ENCODE measurements around the gene C3orf52.

DNA sequence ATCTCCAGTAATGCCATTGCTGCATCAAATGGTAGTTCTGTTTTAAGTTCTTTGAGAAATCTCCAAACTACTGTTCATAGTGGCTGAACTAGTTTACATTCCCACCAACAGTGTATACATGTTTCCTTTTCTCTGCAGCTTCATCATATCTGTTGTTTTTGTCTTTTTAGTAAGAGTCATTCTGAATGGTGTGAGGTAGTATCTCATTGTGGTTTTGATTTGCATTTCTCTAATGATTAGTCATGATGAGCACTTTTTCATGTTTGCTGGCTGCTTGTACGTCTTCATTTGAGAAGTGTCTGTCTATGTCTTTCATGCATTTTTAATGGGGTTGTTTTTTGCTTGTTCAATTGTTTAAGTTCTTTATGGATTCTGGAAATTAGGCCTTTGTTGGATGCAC is 57.1 kb downstream of the C3orf52 start:
- TF ChIP-seq, protein P1, sequence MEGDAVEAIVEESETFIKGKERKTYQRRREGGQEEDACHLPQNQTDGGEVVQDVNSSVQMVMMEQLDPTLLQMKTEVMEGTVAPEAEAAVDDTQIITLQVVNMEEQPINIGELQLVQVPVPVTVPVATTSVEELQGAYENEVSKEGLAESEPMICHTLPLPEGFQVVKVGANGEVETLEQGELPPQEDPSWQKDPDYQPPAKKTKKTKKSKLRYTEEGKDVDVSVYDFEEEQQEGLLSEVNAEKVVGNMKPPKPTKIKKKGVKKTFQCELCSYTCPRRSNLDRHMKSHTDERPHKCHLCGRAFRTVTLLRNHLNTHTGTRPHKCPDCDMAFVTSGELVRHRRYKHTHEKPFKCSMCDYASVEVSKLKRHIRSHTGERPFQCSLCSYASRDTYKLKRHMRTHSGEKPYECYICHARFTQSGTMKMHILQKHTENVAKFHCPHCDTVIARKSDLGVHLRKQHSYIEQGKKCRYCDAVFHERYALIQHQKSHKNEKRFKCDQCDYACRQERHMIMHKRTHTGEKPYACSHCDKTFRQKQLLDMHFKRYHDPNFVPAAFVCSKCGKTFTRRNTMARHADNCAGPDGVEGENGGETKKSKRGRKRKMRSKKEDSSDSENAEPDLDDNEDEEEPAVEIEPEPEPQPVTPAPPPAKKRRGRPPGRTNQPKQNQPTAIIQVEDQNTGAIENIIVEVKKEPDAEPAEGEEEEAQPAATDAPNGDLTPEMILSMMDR (conservative IDR thresholded peaks at IDR 0.05; ENCODE audit: low read depth in 2 of 2) = no peak
- TF ChIP-seq EZH2 (IDR thresholded peaks at IDR 0.05; ENCODE audit: low read depth, unreplicated experiment) (no peak), ZNF331 (CRISPR knock-in tag; IDR thresholded peaks at IDR 0.05; ENCODE audit: low read depth) (no peak), EZH2phosphoT487 (IDR thresholded peaks at IDR 0.05; ENCODE audit: unreplicated experiment) (no peak), POLR2AphosphoS5 (IDR thresholded peaks at IDR 0.05; ENCODE audit: low read depth) (no peak), CREB1 (CRISPR knock-in tag; IDR thresholded peaks at IDR 0.05; ENCODE audit: low read depth) (no peak), NANOG (IDR thresholded peaks at IDR 0.05; ENCODE audit: borderline replicate concordance) (no peak), JUNB (IDR thresholded peaks at IDR 0.05; ENCODE audit: unreplicated experiment) (no peak), ZNF114 (CRISPR knock-in tag; IDR thresholded peaks at IDR 0.05) (no peak), STAT1 (IDR thresholded peaks at IDR 0.05; ENCODE audit: unreplicated experiment) (no peak)
- TF ChIP-seq, protein P2, sequence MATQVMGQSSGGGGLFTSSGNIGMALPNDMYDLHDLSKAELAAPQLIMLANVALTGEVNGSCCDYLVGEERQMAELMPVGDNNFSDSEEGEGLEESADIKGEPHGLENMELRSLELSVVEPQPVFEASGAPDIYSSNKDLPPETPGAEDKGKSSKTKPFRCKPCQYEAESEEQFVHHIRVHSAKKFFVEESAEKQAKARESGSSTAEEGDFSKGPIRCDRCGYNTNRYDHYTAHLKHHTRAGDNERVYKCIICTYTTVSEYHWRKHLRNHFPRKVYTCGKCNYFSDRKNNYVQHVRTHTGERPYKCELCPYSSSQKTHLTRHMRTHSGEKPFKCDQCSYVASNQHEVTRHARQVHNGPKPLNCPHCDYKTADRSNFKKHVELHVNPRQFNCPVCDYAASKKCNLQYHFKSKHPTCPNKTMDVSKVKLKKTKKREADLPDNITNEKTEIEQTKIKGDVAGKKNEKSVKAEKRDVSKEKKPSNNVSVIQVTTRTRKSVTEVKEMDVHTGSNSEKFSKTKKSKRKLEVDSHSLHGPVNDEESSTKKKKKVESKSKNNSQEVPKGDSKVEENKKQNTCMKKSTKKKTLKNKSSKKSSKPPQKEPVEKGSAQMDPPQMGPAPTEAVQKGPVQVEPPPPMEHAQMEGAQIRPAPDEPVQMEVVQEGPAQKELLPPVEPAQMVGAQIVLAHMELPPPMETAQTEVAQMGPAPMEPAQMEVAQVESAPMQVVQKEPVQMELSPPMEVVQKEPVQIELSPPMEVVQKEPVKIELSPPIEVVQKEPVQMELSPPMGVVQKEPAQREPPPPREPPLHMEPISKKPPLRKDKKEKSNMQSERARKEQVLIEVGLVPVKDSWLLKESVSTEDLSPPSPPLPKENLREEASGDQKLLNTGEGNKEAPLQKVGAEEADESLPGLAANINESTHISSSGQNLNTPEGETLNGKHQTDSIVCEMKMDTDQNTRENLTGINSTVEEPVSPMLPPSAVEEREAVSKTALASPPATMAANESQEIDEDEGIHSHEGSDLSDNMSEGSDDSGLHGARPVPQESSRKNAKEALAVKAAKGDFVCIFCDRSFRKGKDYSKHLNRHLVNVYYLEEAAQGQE (IDR thresholded peaks at IDR 0.05; ENCODE audit: unreplicated experiment) = no peak
- TF ChIP-seq, protein P3, sequence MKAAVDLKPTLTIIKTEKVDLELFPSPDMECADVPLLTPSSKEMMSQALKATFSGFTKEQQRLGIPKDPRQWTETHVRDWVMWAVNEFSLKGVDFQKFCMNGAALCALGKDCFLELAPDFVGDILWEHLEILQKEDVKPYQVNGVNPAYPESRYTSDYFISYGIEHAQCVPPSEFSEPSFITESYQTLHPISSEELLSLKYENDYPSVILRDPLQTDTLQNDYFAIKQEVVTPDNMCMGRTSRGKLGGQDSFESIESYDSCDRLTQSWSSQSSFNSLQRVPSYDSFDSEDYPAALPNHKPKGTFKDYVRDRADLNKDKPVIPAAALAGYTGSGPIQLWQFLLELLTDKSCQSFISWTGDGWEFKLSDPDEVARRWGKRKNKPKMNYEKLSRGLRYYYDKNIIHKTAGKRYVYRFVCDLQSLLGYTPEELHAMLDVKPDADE (IDR thresholded peaks at IDR 0.05) = no peak
- TF ChIP-seq, protein P4, sequence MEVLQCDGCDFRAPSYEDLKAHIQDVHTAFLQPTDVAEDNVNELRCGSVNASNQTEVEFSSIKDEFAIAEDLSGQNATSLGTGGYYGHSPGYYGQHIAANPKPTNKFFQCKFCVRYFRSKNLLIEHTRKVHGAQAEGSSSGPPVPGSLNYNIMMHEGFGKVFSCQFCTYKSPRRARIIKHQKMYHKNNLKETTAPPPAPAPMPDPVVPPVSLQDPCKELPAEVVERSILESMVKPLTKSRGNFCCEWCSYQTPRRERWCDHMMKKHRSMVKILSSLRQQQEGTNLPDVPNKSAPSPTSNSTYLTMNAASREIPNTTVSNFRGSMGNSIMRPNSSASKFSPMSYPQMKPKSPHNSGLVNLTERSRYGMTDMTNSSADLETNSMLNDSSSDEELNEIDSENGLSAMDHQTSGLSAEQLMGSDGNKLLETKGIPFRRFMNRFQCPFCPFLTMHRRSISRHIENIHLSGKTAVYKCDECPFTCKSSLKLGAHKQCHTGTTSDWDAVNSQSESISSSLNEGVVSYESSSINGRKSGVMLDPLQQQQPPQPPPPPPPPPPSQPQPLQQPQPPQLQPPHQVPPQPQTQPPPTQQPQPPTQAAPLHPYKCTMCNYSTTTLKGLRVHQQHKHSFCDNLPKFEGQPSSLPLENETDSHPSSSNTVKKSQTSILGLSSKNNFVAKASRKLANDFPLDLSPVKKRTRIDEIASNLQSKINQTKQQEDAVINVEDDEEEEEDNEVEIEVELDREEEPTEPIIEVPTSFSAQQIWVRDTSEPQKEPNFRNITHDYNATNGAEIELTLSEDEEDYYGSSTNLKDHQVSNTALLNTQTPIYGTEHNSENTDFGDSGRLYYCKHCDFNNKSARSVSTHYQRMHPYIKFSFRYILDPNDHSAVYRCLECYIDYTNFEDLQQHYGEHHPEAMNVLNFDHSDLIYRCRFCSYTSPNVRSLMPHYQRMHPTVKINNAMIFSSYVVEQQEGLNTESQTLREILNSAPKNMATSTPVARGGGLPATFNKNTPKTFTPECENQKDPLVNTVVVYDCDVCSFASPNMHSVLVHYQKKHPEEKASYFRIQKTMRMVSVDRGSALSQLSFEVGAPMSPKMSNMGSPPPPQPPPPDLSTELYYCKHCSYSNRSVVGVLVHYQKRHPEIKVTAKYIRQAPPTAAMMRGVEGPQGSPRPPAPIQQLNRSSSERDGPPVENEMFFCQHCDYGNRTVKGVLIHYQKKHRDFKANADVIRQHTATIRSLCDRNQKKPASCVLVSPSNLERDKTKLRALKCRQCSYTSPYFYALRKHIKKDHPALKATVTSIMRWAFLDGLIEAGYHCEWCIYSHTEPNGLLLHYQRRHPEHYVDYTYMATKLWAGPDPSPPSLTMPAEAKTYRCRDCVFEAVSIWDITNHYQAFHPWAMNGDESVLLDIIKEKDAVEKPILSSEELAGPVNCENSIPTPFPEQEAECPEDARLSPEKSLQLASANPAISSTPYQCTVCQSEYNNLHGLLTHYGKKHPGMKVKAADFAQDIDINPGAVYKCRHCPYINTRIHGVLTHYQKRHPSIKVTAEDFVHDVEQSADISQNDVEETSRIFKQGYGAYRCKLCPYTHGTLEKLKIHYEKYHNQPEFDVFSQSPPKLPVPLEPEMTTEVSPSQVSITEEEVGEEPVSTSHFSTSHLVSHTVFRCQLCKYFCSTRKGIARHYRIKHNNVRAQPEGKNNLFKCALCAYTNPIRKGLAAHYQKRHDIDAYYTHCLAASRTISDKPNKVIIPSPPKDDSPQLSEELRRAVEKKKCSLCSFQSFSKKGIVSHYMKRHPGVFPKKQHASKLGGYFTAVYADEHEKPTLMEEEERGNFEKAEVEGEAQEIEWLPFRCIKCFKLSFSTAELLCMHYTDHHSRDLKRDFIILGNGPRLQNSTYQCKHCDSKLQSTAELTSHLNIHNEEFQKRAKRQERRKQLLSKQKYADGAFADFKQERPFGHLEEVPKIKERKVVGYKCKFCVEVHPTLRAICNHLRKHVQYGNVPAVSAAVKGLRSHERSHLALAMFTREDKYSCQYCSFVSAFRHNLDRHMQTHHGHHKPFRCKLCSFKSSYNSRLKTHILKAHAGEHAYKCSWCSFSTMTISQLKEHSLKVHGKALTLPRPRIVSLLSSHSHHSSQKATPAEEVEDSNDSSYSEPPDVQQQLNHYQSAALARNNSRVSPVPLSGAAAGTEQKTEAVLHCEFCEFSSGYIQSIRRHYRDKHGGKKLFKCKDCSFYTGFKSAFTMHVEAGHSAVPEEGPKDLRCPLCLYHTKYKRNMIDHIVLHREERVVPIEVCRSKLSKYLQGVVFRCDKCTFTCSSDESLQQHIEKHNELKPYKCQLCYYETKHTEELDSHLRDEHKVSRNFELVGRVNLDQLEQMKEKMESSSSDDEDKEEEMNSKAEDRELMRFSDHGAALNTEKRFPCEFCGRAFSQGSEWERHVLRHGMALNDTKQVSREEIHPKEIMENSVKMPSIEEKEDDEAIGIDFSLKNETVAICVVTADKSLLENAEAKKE (CRISPR knock-in tag; IDR thresholded peaks at IDR 0.05) = no peak

Measured in GM23338 (cell line).